HEK293 (cell line): ENCODE results near the gene ARHGEF37.

Source experiments
- CTCF ChIA-PET: fragments of 350-600 bp; formaldehyde crosslinking; extraction: SDS; loops from one replicate; lab custom pipeline; 2021; ENCODE audit warnings: antibody characterized with exemption; lab: Yijun Ruan, JAX
- POLR2A ChIA-PET: fragments of 300-600 bp; formaldehyde crosslinking; extraction: SDS; loops from one replicate; lab custom pipeline; 2020; ENCODE audit warnings: antibody characterized with exemption, inconsistent platforms; lab: Yijun Ruan, JAX
- H3K27ac ChIP-seq: fragments of 200-500 bp; sonication (Bioruptor generic); 2 replicates; pipeline ENCODE4 v1.5.1; 2014; ENCODE audit warnings: low read depth, low read length, control low read depth, inconsistent platforms; ENCODE audit errors: extremely low read depth
- H3K36me3 ChIP-seq, 2 experiments: fragments of 200-500 bp in 1 of 2; sonication (Bioruptor generic) in 1 of 2; 1 replicate in 1 of 2; 2 replicates in 1 of 2; pipeline ENCODE4 v1.5.1; 2014 to 2017; ENCODE audit warnings: inconsistent platforms in 2 of 2, low read length in 2 of 2; ENCODE audit not compliant: control insufficient read depth in 2 of 2, insufficient read depth in 1 of 2
- H3K4me1 ChIP-seq: fragments of 200-500 bp; sonication (Bioruptor generic); 2 replicates; pipeline ENCODE4 v1.5.1; 2014; ENCODE audit warnings: mild to moderate bottlenecking, low read length, inconsistent platforms; ENCODE audit not compliant: control insufficient read depth, insufficient read depth
- H3K4me3 ChIP-seq: 2 replicates; pipeline ENCODE4 v1.5.1; 2011; ENCODE audit warnings: low read depth, mild to moderate bottlenecking, control low read depth, low read length, moderate library complexity
- H3K9me3 ChIP-seq: fragments of 200-500 bp; sonication (Bioruptor generic); 2 replicates; pipeline ENCODE4 v1.5.1; 2014; ENCODE audit warnings: low read depth, low read length, inconsistent platforms; ENCODE audit not compliant: control insufficient read depth, insufficient read depth
- GLI4 ChIP-seq: fragments of 450-650 bp; formaldehyde crosslinking; IDR thresholded peaks from 2 replicates; pipeline ENCODE4 v1.5.1; 2016; ENCODE audit warnings: missing biosample characterization, missing genetic modification characterization
- PBX3 ChIP-seq: sonication (generic); formaldehyde crosslinking; IDR thresholded peaks from 2 replicates; pipeline ENCODE4 v1.8.1; 2022; ENCODE audit warnings: mild to moderate bottlenecking, moderate library complexity, missing genetic modification reagents
- TSHZ1 ChIP-seq: fragments of 450-650 bp; formaldehyde crosslinking; IDR thresholded peaks from 2 replicates; pipeline ENCODE4 v1.5.1; 2016; ENCODE audit warnings: missing biosample characterization, missing genetic modification characterization, borderline replicate concordance
- ZNF266 ChIP-seq: fragments of 450-650 bp; formaldehyde crosslinking; IDR thresholded peaks from 2 replicates; pipeline ENCODE4 v1.5.1; 2016; ENCODE audit warnings: missing biosample characterization, missing genetic modification characterization, low read depth
- ZNF362 ChIP-seq: fragments of 450-650 bp; formaldehyde crosslinking; IDR thresholded peaks from 2 replicates; pipeline ENCODE4 v1.5.1; 2016; ENCODE audit warnings: missing biosample characterization, missing genetic modification characterization
- ZNF521 ChIP-seq: fragments of 450-650 bp; formaldehyde crosslinking; IDR thresholded peaks from 2 replicates; pipeline ENCODE4 v1.5.1; 2017; ENCODE audit warnings: missing biosample characterization, mild to moderate bottlenecking, missing genetic modification characterization
- ZNF555 ChIP-seq: fragments of 450-650 bp; formaldehyde crosslinking; conservative IDR thresholded peaks from 2 replicates; pipeline ENCODE4 v1.5.1; 2017; ENCODE audit warnings: missing biosample characterization, mild to moderate bottlenecking, missing genetic modification characterization, inconsistent platforms
- ZNF623 ChIP-seq: fragments of 450-650 bp; formaldehyde crosslinking; IDR thresholded peaks from 2 replicates; pipeline ENCODE4 v1.5.1; 2016; ENCODE audit warnings: missing biosample characterization, missing genetic modification characterization
- ZNF639 ChIP-seq: fragments of 450-650 bp; formaldehyde crosslinking; IDR thresholded peaks from 2 replicates; pipeline ENCODE4 v1.5.1; 2016; ENCODE audit warnings: missing biosample characterization, missing genetic modification characterization
- ZSCAN4 ChIP-seq: fragments of 450-650 bp; formaldehyde crosslinking; IDR thresholded peaks from 2 replicates; pipeline ENCODE4 v1.5.1; 2017; ENCODE audit warnings: missing biosample characterization, missing genetic modification characterization
- TF ChIP-seq, protein P1 (sequence below): fragments of 450-650 bp; formaldehyde crosslinking; IDR thresholded peaks from 2 replicates; pipeline ENCODE4 v1.5.1; 2017; ENCODE audit warnings: missing biosample characterization, missing genetic modification characterization
- TF ChIP-seq, protein P2 (sequence below): fragments of 450-650 bp; formaldehyde crosslinking; conservative IDR thresholded peaks from 2 replicates; pipeline ENCODE4 v1.5.1; 2016; ENCODE audit warnings: low read depth, missing biosample characterization, missing genetic modification characterization
- TF ChIP-seq, protein P3 (sequence below): fragments of 450-650 bp; formaldehyde crosslinking; conservative IDR thresholded peaks from 2 replicates; pipeline ENCODE4 v1.5.1; 2016; ENCODE audit warnings: low read depth, missing biosample characterization, missing genetic modification characterization

Gene ARHGEF37

GRCh38 chr5:149641000-149641576, 59.8 kb downstream of the ARHGEF37 start:
- Histone ChIP-seq H3K4me3 (no peak overlapping the region), H3K9me3 (no peaks in the 10 kb centered on the region), H3K27ac (no peak overlapping the region), H3K4me1 (no peaks in the 10 kb centered on the region), H3K36me3 (no peaks in the 10 kb centered on the region)
- ChIA-PET POLR2A (no interaction called here), CTCF (interaction anchor here (0.7 to 18.8 kb wide), 6 partner anchors 8 to 212 kb away, joined by 3 to 263 read pairs (median 6); no protein-coding TSS in a partner anchor)
- TF ChIP-seq PBX3 (CRISPR knock-in tag): no peak
- TF ChIP-seq, protein P1, sequence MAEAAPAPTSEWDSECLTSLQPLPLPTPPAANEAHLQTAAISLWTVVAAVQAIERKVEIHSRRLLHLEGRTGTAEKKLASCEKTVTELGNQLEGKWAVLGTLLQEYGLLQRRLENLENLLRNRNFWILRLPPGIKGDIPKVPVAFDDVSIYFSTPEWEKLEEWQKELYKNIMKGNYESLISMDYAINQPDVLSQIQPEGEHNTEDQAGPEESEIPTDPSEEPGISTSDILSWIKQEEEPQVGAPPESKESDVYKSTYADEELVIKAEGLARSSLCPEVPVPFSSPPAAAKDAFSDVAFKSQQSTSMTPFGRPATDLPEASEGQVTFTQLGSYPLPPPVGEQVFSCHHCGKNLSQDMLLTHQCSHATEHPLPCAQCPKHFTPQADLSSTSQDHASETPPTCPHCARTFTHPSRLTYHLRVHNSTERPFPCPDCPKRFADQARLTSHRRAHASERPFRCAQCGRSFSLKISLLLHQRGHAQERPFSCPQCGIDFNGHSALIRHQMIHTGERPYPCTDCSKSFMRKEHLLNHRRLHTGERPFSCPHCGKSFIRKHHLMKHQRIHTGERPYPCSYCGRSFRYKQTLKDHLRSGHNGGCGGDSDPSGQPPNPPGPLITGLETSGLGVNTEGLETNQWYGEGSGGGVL (tag by site-specific recombination): no peak
- no peak for TF ChIP-seq ZSCAN4 (tag by site-specific recombination)
- TF ChIP-seq, protein P2, sequence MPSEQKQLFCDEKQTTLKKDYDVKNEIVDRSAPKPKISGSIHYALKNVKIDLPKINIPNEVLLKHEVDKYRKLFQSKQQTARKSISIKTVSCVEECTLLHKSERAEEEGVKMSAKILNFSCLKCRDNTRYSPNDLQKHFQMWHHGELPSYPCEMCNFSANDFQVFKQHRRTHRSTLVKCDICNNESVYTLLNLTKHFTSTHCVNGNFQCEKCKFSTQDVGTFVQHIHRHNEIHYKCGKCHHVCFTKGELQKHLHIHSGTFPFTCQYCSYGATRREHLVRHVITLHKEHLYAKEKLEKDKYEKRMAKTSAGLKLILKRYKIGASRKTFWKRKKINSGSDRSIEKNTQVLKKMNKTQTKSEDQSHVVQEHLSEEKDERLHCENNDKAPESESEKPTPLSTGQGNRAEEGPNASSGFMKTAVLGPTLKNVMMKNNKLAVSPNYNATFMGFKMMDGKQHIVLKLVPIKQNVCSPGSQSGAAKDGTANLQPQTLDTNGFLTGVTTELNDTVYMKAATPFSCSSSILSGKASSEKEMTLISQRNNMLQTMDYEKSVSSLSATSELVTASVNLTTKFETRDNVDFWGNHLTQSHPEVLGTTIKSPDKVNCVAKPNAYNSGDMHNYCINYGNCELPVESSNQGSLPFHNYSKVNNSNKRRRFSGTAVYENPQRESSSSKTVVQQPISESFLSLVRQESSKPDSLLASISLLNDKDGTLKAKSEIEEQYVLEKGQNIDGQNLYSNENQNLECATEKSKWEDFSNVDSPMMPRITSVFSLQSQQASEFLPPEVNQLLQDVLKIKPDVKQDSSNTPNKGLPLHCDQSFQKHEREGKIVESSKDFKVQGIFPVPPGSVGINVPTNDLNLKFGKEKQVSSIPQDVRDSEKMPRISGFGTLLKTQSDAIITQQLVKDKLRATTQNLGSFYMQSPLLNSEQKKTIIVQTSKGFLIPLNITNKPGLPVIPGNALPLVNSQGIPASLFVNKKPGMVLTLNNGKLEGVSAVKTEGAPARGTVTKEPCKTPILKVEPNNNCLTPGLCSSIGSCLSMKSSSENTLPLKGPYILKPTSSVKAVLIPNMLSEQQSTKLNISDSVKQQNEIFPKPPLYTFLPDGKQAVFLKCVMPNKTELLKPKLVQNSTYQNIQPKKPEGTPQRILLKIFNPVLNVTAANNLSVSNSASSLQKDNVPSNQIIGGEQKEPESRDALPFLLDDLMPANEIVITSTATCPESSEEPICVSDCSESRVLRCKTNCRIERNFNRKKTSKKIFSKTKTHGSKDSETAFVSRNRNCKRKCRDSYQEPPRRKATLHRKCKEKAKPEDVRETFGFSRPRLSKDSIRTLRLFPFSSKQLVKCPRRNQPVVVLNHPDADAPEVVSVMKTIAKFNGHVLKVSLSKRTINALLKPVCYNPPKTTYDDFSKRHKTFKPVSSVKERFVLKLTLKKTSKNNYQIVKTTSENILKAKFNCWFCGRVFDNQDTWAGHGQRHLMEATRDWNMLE (tag by site-specific recombination): no peak
- no peak for TF ChIP-seq ZNF623
- TF ChIP-seq, protein P3, sequence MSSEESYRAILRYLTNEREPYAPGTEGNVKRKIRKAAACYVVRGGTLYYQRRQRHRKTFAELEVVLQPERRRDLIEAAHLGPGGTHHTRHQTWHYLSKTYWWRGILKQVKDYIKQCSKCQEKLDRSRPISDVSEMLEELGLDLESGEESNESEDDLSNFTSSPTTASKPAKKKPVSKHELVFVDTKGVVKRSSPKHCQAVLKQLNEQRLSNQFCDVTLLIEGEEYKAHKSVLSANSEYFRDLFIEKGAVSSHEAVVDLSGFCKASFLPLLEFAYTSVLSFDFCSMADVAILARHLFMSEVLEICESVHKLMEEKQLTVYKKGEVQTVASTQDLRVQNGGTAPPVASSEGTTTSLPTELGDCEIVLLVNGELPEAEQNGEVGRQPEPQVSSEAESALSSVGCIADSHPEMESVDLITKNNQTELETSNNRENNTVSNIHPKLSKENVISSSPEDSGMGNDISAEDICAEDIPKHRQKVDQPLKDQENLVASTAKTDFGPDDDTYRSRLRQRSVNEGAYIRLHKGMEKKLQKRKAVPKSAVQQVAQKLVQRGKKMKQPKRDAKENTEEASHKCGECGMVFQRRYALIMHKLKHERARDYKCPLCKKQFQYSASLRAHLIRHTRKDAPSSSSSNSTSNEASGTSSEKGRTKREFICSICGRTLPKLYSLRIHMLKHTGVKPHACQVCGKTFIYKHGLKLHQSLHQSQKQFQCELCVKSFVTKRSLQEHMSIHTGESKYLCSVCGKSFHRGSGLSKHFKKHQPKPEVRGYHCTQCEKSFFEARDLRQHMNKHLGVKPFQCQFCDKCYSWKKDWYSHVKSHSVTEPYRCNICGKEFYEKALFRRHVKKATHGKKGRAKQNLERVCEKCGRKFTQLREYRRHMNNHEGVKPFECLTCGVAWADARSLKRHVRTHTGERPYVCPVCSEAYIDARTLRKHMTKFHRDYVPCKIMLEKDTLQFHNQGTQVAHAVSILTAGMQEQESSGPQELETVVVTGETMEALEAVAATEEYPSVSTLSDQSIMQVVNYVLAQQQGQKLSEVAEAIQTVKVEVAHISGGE (tag by site-specific recombination): no peak
- no peak for TF ChIP-seq ZNF555
- TF ChIP-seq TSHZ1 (tag by site-specific recombination): no peak
- no peak for TF ChIP-seq ZNF639 (tag by site-specific recombination)
- no peak for TF ChIP-seq ZNF266
- no peak for TF ChIP-seq ZNF521 (tag by site-specific recombination)
- no peak for TF ChIP-seq GLI4 (tag by site-specific recombination)
- no peak for TF ChIP-seq ZNF362 (tag by site-specific recombination)
